GM18502 (cell line): ENCODE measurements around the gene KRT33A.

Source experiments
- ATAC-seq: cut with Tn5 transposase; IDR thresholded peaks from one replicate; pipeline ENCODE4 v1.9.1; 2021; ENCODE audit warnings: mild to moderate bottlenecking; ENCODE audit not compliant: unreplicated experiment, poor library complexity

The KRT33A gene

GRCh38 chr17:41332239-41332638, 18.4 kb downstream of the KRT33A start:
- no peak for ATAC-seq

DNA sequence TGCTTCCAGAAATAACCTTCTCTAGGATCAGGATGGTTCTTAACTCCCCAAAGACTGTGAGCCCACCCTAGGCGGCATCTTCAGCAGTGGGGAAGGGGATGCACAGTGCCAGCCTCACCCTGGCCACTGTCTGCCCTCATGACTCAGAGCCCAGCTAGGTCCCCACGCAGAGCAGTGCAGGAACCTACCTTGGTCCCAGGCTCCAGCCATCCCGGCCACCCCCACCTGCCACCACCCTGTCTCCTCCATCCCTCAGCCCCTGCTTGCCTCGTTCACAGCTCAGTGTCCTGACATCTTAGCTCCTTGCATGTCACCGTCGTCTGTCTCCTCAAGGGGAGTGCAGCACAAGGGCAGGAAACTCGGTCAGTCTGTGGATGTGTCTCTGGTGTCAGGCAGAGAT, 19.0 kb downstream of the KRT33A start:
- no peak for ATAC-seq

- no peak for ATAC-seq
Observed at GRCh38 chr17:41329279-41329948, 21.2 kb downstream of the KRT33A start.

DNA sequence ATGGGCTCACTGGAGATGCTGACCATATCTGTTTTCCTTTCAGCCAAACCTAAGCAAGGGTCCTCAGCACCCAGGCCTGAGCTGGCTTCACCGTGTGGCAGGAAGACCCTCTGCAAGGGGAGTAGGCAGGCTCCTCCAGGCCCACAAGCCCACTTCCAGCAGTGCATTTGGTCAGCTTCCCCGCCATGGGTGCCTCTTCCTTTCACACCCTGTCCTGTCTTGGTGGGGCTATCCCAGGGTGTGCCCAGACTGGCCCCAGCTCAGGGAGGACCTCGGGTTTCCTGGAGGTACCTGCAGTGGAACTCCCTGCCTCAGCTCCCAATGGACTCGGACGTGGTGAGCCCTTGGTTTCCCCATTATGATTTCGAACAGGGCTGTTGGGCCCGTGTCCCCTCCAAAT, 22.4 kb downstream of the KRT33A start:
- ATAC-seq = no peak

DNA sequence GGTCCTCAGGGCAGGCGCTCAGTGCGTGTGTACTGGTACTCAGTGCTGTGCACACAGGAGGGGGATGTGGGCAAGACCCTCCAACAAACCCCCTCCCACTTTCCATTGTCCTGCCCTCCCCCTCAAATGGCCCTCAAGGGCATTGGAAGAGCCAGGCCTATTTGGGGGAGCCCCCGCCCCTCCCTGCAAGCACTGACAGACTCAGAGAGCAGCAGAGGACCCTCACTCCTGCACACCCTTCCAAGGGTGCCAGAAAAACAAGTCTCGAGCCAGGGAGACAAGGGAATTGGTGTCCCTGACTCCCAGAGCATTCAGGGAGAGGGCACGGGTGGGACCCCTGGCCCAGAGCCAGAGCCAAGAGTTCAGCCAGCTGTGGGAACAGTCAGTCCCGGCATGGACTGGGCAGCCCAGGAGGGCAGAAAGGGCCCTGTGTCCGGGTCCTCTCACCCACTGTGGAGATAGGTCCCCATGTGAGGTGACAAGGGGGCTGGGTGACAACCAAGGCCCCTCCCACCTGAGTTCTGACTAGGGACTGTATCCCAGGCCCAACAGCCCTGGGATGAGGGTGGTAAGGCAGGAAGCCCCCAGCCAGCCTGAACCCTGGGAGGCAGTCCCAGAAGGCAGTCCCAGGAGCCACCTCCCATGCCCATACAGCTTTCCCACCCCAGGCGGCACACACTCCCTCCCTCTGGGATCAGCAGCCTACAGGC, 23.1 kb downstream of the KRT33A start:
- no peak for ATAC-seq

DNA sequence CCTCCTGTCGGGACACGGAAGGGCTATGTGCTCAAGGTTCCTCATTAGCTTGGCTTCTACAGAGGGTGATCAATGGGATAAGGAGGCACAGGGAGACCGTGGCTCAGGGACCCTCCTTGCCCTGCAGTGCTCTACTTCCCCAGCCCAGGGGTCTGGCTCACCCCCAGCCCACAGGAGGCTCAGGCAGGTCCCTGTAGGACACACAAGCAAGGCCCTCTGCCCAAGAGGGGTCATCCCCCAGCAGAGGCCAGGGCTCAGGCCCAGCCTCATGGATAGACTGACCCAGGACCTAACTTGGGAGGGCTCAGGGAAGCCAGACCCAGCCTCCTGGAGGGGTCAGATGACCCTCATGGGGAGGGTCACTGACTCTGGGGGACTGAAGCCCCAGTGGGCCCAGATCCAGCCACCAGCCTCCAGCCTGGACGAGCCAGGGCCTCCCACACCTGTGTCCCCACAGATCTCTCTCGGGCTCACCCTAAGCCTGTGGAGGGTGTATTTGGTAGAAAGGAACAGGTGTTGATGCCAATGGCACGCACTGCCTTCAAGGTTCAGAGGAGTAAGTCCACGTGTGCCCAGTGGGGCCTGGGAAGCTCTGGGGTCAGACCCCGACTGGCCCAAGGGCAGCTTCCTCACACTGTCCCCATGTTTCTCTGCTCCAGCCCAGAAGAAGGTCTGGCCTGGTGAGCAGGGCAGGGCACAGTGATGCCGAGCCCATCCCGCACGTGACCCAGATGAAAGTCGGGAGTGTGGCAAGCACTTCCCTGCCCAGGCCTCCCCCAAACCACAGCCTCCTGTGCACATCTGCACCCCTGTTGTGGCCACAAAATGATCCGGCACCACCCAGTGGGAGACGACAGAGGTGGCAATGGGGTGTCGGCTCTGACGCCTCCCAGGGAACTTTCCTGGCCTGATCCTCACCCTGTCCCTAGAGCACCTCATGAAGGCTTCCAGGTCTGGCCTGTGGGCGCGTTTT, 24.2 kb downstream of the KRT33A start:
- ATAC-seq = no peak

DNA sequence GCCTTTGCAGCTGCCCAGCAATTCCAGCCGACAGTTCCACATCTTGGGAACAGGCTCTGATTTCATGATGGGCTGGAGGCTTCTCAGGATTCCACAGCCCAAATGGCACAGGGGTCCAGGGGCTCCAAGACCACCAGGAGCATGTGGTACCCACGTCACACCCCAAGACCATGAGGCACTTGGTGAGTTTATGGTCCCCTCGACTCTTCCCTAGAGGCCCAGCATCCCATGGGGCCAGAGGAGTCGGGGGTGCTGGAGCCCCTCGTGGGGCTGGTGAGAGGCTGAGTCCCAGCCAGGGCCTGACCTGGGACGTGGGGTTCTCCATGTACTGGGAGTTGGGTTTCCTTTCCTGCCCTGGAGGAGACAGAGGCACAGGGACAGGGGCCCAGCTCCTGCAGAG, 25.0 kb downstream of the KRT33A start:
- ATAC-seq = no peak

DNA sequence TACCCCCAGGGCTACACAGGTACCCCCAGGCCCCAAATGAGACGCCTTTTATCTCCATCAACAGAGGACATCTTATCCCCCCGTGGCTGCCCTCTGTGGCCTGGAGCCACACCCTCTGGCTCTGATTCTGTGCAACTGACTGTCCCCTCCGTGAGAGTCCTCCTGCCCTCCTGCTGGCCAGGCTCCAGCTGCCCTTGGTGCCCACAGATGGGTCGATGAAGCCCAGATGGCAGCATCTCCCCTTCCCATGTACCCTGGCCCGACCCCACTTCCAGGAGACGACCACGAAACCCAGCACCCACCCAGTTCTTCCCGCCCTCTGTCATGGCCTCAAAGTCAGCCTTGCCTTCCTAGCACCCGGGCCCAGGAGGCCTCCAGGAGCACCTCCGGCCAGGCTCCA, 25.5 kb downstream of the KRT33A start:
- ATAC-seq = no peak

DNA sequence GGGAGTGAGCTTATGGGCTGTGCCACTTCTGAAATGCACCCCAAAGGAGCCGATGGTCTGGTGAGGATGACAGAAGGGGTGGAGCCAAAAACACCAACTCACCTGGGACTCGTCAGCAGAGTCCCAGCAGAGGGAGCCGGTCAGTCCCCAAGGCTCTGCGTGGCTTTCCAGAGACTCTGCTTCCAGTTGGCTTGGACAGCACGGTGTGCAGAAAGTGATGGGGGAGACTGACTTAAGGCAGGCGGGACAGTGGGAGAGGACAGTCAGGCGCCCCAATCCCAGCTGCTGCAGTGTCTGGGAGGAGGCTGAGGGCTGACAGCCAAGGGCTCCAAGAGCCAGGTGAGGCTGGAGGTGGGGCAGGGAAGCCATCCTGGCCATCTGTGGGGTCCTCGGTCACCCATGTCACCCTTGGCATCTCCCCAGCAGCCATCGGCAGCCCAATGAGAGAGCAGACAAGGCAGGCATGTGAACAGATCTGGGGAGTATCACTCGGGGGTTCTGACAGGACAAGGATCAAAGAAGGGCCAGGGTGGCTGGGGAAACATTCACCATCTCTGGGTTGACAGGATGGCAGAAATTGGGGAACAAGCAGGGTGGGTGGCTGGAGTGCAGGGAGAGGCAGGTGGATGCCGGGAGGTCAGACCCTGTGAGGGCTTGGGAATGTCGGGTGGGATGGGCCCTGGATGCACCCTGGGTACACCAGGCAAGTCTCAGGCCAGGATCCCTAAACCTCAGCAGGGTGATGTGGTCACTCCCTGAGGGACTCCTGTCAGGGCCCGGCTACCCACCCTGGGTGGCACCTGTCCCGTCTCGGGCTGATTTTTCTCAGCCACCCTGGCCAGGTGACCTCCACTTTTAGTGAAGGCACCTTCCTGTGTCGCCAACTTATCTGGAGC, 26.2 kb downstream of the KRT33A start:
- ATAC-seq = no peak

DNA sequence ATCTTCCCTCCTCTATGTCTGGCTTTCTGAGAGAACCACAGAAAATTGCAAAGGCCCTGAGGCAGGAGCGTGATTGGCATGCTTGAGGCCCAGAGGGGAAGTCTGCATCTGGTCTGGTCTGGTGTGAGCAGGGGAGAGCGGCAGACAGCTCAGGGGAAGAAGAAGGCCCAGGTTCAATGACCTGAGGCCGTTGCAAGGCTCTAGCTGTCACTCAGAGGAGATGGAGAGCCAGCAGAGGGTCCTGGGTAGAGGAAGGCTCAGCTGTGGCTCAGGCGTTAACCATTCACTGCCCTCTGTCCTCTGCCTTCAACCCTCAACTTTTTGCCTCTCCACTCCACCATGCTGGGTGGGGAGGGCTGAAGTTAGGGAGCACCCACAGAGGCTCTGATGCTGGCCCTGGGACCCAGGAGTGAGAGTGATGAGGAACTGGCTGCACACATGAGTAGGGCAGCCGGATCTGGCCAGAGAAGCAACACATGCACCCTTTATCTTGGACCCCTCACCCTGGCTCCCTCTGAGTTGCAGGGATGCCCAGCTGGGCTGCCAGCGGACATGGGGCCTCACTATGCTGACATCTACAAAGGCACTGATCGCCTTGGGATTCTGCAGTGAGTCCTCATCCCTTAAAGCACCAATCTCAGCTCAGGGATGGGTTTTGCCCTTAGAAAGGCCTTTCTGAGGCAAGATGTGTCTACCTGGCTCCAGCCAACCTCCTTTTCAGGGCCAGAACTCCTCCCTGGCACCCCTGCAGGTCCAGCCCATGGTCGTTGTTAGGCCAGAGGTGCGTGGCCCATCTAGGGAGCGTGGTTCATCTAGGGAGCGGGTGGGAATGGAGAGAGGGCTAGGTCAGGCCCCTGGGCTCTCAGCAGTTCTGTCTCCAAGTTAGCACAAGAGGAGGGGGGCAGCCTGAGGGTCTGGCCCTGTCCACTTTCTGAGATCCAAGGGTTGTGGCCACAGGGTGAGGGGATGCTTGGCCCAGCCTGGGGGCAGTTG, 27.4 kb downstream of the KRT33A start:
- ATAC-seq = no peak

- no peak for ATAC-seq
Observed at GRCh38 chr17:41322094-41322902, 28.3 kb downstream of the KRT33A start.

GRCh38 chr17:41318231-41318630, 32.4 kb downstream of the KRT33A start:
- ATAC-seq = no peak

GRCh38 chr17:41315814-41316445, 34.7 kb downstream of the KRT33A start:
- ATAC-seq = no peak

- ATAC-seq = no peak
Observed at GRCh38 chr17:41315204-41315794, 35.3 kb downstream of the KRT33A start, which contains the start of gene KRTAP17-1. Gene KRTAP17-1 (minus strand): TSS chr17:41315710. CDS start chr17:41315650, 60 bp downstream.

GRCh38 chr17:41311111-41311510, 39.5 kb downstream of the KRT33A start:
- ATAC-seq = no peak

GRCh38 chr17:41308918-41309359, 41.7 kb downstream of the KRT33A start, which contains the start of gene KRTAP16-1:
Gene KRTAP16-1 (minus strand): TSS chr17:41309309. CDS start chr17:41309253, 56 bp downstream.
- ATAC-seq = no peak
